Measurements from ENCODE around the gene PLA2G2E.

The PLA2G2E gene, protein sequence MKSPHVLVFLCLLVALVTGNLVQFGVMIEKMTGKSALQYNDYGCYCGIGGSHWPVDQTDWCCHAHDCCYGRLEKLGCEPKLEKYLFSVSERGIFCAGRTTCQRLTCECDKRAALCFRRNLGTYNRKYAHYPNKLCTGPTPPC

DNA sequence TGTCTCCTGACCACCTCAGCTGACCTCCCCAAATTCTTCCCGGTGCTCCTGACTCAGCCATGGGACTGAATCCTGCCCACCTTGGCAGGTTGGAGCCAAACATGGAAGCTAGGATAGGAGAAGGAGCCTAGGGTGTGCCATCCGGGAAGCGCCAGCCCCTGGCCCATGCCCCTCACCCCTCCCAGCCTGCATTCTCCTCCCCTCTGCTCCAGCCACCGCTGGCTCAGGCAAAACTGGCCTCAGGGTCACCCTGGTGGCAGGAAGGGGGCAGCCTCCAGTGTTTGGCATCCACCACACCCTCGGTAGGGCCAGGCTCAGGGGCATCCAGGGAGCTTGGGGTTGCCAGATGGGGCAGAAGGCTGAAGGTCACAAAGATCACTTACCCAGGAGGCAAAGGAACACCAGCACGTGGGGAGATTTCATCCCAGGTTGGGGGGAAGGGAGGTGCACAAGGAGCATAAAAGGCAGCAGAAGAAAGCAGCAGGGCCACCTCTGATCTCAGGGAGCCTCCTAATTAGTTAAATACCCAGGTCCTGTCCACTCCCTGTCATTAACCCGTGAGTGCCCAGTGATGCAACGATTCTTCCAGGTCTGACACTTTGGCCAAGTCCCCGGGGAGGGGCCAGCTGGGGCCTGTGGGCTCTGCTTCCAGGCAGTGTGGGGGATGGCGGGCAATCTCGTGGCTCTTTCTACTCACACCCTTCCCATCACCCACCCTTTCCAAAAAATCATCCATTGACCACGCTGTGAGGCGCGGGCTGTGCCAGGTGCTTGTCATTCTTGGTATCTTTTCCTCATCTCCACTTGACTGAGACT is at the start of gene PLA2G2E:
Gene PLA2G2E (minus strand): TSS at position 481 of the 816 bp plus-strand sequence. CDS start 58 bp downstream, at position 423.
- no peak for DNase-seq (ENCODE audit: low read depth in 2 of 2)

DNA sequence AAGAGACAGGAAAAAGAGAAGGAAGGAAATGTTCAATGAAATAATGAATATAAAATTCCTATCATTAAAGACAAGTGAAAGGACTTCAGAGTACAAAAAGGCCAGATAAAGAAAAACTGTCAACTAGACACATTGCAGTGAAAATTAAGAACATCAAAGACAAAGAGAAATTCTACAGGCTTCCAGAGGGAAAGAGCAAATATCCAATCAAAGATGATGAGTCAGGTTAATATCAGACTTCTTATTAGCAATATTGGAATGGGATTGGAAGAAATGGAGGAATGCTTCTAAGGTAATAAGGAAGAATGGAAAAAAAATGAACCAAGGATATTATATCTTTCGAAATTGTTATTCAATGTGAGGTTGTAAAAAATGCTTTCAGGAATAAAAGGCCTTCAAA is 48.2 kb upstream of the PLA2G2E start:
- no peak for DNase-seq (ENCODE audit: low read depth in 2 of 2)

DNA sequence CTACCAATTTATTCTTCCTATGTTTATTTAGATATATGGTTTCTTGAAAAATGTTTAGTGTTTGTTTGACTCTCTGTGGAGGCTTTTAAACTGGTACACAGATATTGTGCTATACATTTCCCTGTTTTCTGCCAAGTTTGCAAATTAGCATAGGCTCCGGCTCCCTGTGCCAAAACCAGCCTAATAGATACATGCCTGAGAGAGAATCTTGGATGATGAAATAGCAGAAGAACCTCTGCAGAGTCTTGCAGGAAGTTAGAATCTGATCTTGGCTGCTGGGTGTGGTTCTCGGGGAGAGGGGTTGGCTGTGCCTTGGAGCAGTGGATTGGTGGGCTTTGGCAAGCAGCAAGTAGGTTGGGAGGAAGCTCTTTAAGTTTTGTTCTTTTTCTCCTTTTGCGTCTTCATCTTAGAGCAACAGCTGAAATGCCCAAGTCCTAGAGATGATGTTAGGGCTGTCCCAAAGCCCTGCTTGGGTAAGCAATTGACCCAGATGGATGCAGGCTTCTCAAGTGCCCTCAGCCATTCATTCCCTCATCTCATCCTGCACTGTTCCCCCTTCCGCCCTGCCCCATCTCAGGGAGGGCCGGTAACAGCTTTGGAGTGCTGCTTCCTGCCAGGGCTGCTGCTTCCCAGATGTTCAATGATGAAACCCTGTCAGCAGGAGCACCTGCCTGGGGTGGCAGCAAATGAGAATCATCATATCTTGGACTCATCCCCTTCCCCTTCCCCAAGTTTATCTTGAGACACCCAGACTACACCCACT is 46.7 kb upstream of the PLA2G2E start:
- no peak for DNase-seq (ENCODE audit: low read depth in 2 of 2)

DNA sequence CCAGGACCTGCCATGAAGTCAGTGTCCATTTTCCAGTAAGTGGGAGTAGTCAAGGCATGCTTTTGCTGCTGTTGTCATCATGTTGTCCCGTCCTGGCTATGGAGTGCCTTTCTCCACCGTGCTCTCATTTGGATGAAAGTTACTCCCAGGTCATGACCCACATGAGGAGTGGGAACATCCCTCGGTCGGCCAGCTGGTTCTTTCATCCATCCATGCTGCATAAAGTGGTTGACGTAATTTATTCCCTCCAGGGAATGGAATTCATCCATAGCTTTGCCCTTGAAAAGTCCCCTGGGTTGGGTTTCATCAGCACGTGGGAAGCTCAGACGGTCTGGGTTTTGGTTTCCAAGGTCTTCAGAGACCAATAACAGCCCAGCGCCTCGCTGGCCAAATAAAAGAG is 44.4 kb upstream of the PLA2G2E start:
- DNase-seq (ENCODE audit: low read depth in 2 of 2), result no peak

DNA sequence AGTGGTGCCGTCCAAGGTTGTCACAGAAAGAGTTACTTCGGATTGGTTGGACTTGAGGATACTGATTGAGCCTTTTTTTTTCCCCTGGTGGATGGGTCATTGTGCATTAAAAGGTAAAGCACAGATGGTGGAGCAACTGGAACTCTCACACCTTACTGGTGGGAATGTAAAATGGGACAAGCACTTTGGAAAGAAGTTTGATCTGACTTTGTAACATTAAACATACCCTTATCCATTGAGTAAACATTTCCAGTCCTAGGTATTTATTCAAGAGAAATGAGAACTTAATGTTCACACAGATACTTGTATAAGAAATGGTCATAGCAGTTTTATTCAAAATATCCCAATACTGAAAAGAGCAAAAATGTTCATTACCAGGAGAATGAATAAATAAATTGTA is 41.1 kb upstream of the PLA2G2E start:
- DNase-seq (ENCODE audit: low read depth in 2 of 2), result no peak

DNA sequence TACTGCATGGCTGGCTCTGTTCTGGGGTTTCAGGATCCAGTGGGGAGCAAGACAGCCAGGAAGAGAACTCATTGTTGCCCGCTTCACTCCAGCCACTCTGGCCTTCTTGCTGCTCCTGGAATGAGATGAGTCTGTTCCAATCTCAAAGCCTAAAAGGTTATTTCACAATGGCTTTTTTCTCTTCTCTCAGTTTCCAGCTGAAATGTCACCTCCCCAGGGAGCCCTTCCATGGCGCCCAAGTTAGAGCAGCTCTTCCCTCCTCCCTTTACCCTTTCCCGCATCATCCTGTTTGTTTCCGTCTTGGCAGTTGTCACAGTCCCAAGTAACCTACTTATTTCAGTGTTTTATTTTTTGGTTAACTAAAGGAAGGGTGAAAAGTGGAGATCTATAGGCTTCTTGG is 40.2 kb upstream of the PLA2G2E start:
- no peak for DNase-seq (ENCODE audit: low read depth in 2 of 2)

DNA sequence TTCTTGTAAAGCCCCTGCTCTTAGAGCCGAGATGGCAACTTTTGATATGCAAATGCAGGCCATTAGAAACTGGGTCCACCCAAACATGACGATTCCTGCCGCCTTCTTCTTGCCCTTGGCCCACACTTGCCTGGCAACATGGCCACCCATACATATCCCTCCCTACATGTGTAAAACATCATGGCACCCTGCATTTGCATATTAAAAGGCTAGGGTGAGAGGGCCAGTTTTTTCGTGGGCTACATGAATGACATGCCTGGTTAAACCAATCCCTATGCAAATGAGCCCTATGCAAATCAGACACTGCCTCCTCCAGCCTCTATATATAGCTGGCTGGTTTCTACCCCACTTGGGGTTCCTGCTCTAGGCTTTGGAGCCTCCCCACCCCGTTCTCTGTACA is 37.2 kb upstream of the PLA2G2E start:
- DNase-seq (ENCODE audit: low read depth in 2 of 2), result no peak

DNA sequence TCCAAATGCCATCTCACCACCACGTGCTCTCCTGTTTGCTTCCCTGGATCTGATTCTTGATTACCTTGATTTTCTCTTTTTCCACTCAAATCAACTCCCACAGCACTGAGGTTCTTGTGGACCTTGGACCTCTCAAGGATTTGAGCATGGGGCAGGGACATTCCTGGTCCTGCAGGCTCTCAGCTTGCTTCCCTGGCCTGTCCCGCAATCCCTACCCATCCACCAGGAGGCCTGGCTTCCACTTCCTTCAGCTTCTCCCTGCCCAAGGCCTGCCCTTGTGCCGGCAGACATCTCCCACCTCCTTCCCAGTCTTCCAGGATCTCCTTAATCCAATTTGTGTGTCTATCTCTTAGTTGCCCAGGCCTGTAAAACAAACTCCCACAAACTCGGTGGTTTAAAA is 34.4 kb upstream of the PLA2G2E start:
- DNase-seq (ENCODE audit: low read depth in 2 of 2), result no peak

DNA sequence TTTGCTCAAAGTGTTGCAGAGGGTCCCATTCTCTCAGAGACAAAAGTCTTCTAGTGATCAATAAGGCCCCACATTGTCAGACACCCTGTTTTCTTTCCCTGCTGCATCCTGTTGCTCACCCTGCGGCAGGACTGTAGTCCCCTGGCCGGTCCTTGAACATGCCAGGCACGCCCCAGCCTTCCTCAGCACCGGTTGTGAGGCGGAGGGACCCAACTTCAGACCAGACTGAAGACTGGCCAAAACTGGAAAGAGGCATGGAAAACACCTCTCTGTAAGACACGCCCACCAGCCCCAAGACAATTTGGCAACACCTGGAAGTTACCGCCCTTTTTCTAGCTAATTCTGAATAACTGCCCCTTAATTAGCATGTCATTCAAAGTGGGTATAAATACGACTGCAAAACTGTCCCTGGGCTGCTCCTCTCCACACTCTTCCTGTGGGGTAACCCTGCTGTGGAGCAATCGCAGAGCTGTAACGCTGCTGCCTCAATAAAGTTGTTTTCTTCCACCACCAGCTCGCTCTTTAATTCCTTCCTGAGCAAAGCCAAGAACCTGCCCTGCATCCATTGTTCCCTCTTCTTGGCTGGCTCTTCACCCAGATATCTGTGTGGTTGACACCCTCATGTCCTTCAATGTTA is 32.2 kb upstream of the PLA2G2E start:
- no peak for DNase-seq (ENCODE audit: low read depth in 2 of 2)

DNA sequence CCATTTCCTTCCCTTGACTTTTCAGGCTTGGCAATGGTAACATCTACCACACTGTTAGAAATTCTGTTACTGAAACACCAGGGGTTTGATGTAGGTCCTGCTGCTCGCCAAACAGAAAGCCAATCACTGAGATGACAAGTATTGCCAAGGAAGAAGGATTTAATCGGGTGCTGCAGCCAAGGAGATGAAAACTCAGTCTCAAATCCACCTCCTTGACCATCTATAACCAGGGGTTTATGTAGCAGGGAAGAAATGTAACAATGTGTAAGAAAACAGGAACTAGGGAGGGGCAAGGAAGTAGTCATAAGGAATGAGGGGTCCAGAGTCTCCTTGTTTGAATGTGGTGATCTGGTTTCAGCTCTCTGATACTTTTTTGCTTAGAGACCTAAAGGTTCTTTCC is 30.6 kb upstream of the PLA2G2E start:
- DNase-seq (ENCODE audit: low read depth in 2 of 2), result no peak

DNA sequence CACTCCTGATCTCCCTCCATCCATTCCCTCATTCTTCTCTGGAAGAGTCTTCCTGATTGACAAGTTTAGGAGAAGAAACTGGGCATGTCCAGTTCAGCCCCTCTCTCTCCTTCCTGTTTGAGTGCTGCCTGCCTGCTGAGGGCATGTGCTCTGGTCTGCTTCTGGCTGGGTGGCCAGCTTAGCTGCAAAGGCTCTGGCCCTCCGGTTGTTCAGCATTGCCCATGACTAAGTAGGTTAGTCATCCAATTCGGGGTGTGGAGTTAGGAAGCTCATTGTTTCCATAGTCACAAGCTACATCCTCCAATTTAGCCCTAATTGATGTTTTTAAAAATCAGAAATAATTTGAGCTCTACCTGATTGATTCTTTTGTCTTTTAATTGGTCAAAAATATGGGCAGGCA is 25.6 kb upstream of the PLA2G2E start:
- no peak for DNase-seq (ENCODE audit: low read depth in 2 of 2)

DNA sequence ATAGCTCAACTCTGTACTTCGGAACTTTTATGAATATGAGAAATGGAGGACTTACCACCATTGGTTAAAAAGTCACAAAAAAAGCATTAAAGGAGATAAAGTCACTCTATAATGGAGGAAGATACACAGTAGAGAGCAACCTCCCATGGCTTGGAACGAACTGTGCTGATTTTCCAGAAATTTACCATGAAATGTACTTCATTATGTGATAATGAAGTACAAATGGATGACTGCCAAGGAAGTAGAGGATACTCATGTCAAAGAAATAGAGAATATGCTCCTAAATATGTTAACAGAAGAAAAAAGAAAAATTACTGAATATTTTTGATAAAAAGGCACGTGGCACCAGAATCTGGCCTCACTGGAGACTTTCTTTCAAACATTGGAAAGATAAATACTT is 23.6 kb upstream of the PLA2G2E start:
- DNase-seq (ENCODE audit: low read depth in 2 of 2), result no peak

DNA sequence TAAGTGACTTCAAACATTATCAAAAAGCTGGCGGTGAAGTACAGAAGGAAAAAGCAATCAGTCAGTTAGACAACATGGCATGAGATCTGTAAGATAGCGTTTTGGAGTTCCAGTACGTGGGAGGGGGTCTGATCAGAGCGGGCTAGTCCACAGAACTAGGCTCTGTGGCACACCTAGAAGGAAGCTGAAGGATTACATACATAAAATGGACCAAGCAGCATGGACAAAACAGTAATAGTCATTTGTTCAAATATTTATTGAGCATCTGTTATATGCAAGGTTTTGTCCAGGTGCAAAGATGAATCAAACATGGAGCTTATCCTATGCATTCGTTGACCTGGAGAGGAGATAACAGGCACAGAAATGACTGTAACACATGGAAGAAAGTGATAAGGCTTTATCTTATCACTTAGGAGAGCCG is 22.9 kb upstream of the PLA2G2E start:
- no peak for DNase-seq (ENCODE audit: low read depth in 2 of 2)

DNA sequence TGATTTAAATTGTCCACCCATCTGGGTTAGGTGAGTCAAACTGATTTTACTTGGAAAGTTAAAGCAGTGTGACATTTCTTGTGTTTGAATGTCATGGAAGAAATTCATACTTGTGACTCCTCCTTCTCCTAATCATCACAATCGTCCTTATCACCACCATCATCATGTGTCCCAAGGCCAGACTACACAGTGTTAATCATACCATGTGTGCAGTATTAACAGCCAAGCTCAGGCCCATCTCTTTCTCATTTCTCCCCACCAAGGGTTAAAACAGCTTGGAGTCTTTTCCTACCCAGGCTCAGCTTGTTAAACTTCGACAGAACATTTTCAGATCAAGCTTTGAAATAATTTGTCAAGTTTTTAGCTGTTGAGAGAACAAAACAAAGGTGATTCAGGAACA is 22.5 kb upstream of the PLA2G2E start:
- no peak for DNase-seq (ENCODE audit: low read depth in 2 of 2)

DNA sequence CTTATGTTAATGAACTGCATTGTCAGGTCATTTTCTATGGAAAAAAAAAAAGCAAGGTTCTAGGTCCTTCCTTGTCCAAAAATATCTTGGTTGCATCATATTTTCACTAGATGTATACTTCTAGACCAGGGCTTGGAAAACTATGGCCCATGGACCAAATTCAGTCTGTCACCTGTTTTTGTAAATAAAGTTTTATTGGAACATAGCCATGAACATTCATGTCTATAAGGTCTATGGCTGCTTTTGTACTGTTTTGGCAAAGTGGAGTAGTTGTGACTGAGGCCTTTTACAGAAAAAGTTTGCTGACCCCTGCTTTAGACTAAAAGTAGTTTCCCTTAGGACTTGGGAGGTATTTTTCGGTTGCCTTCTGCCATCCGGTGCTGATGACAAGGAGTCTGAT is 19.2 kb upstream of the PLA2G2E start:
- no peak for DNase-seq (ENCODE audit: low read depth in 2 of 2)

DNA sequence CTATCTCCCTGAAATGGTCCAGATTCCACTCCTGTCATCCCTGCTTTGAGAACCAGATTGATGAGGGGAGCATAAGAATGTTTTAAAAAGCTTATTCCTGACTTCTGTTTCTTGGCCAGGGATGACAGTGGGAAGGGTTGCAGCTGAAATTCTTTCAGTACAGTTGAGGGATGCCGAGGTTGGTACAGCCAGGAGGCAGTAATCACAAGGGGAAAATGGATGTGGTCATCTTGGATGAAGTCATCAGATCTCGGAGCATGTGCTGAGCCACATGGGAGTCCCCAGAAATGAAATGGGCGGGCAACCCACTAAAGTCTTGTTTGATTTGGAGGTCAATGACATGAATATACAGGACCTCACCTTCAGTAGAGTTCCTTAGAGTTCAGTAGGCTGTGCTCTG is 18.7 kb upstream of the PLA2G2E start:
- DNase-seq (ENCODE audit: low read depth in 2 of 2), result no peak

DNA sequence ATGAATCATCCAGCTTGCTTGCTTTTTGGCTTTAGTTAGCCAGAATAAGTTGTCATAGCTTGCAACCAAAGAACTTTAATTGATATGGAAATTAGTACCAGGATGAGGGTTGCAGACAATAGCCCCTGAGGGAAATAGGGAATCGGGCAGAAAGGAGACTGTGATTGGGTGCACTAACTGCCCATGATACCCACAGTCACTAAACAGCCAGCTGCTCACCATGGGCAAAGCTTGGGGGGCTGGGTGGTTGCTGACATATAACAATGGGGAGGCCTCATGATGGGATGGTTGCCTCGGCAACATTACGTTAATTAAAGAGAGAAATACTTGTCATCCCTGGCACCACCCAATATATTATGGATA is 17.8 kb upstream of the PLA2G2E start:
- DNase-seq (ENCODE audit: low read depth in 2 of 2), result no peak

DNA sequence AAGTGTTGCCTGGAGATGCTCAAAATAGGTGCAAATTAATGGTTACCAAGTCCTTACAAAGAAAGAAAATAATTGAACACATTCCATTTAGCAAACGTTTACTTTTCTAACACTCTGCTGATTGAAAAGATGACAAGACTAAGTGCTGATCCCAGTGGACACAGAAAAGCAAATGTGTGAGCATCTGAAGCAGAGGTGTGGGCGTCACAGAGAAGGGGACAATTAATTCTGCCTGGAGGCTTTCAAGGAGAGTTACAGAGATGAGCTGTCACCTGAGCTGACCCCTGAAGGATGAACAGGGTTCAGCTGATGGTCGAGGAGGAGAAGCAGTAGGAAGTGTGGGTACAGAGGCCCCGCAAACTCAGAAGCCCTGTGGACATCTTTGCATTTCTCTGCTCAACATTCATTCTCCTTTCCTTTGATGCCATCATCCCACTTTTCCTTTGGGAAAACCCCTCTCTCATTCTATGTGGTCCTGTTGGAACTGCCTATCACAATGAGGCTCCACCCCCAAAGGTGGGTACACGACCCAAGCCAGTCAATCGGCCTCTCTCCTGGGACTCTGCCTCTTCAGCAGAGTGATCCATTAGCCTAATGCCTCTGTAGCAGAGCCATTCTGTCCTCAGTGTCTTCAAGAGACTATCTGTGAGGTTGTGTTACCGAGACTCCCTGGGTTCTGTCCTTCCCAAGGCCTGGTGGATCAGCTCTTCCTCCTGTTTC is 17.2 kb upstream of the PLA2G2E start:
- DNase-seq (ENCODE audit: low read depth in 2 of 2), result no peak

DNA sequence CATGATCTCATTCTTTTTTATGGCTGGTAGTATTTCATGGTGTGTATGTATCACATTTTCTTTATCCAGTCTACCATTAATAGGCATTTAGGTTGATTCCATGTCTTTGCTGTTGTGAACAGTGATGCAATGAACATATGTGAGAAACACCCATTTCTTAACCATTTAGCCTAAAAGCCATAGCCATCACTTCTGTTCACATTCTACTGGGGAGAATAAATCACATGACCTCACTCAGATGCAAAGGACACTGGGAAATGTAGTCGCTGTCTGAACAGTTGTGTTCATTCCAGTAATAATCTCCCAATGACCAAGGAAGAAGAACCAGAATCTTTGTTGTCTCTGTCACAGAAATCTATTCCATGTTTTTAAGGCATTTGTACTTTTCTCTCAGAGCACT is 15.1 kb upstream of the PLA2G2E start:
- DNase-seq (ENCODE audit: low read depth in 2 of 2), result no peak

DNA sequence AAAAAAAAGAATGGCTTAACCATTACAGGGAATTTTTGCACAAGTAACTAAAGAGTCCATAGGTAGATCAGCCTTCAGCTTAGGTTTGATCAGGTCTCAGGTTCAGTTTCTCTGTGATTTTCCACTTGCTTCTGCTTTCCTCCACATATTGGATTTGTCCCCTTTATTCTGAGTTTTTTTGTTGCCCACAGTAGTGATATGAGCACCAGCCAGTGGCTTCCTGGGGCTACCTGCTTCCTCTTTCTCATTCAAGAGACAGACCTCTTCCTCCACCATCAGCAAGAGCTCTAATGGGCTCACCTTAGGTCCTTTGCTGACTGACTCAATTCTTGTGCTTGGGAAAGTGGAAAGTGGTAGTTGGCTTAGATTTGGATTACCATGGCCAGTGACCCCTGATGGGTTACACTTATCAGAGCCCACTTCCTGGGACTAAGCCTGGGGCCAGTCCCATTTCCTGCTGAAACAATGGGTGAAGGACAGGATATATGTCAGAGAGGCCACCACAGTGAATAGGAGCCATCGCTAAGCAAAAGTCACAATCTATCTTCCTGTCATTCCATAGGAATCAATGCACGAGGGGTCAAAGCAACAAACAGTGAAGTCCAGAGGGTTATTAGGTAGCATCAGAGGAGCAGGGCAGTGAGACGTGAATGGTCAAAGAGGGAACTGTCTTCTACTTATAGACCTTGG is 12.8 kb upstream of the PLA2G2E start:
- no peak for DNase-seq (ENCODE audit: low read depth in 2 of 2)

DNA sequence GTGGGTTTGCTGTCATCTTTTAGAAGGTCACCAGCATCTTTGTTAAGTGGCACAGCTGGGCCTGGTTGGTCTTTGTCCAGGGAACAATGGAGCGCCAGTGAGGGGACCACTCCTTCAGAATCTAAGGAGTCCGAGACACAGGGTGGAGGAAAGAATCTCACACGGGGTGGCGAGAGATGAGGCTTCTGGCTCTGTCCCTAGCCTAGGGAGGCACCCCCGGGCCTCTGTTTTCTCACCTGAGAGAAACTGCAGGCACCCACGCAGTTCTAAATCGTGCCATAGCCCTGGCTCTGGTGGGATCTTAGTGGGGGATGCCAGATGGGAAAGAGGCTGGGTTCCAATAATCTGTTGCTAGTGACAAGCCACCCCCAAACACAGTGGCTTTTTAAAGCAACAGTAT is 10.9 kb upstream of the PLA2G2E start:
- no peak for DNase-seq (ENCODE audit: low read depth in 2 of 2)

Measured in stimulated activated CD8-positive, alpha-beta memory T cell treated with anti-CD3 and anti-CD28 coated beads, Interleukin-2, amount 100 ng/mL, for 1 hour (primary cell).